ENCODE data around the gene ALX4. TPM values are rescaled to one million over a fixed set of nuclear protein-coding genes. Genes with fewer than 3 reads are reported as not detected.

ALX4 gene
- total and polyA plus RNA-seq, 9 of the 15 experiments (the other 6 are each of a cell fraction or from before 2014, with no cell fraction given) = 0.07 to 1.2 (median 0.33) TPM

DNA sequence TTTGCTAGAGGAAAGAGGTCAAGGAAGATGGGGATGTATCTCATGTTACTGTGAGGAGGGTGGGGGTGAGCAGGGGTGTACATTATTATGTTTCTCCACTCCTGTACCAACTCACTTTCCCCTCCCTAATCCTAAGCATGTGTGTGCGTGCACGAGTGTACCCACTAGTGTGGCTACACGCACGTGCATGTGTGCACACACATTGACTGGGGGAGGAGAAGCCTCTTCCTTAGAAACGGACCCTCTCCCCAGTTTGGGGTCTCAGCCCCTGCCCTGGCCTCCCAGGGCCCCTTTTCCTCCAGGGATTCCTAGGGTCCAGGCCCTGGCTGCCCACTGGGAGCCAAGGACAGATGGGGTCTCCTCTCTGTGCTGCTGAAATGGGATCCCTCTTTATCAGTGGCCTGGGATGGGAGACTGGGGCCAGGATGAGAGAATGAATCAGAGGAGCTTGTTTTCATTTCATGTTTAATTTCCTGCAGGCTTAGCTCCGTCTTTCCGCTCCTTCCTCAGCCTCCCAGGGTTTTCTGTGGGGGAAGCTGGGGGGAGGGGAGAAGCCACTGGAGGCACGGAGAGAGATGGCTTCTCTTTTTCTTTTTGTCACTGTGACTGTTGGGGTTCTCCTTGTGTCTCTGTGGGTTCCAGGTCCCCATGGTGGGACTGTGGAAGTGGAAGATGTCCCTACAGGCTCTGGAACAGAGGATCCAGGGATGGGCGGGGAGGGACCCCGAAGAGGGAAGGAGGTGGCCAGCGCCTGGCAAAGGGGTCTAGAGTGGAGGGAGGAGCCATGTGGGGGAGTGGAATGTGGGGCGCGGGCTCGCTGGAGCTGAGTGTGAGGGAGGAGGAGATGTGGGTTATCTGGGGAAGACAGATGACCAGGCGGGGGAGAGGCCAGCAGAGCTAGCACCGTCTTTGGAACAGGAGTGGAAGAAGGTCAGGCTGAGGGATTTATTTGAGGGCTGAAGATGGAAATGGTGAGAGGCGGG lies 40.3 kb downstream of the ALX4 start (continued):
- no peak for TF ChIP-seq FOXK1 (CRISPR knock-in tag; IDR thresholded peaks at IDR 0.05; ENCODE audit: borderline replicate concordance)
- TF ChIP-seq TEAD2 (tag; IDR thresholded peaks at IDR 0.05) = no peak
- no peak for TF ChIP-seq ELF2 (CRISPR knock-in tag; IDR thresholded peaks at IDR 0.05)
- TF ChIP-seq ZC3H11A (IDR thresholded peaks at IDR 0.05; ENCODE audit: low read depth, low read length) = no peak
- TF ChIP-seq, protein P1, sequence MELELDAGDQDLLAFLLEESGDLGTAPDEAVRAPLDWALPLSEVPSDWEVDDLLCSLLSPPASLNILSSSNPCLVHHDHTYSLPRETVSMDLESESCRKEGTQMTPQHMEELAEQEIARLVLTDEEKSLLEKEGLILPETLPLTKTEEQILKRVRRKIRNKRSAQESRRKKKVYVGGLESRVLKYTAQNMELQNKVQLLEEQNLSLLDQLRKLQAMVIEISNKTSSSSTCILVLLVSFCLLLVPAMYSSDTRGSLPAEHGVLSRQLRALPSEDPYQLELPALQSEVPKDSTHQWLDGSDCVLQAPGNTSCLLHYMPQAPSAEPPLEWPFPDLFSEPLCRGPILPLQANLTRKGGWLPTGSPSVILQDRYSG (tag; conservative IDR thresholded peaks at IDR 0.05; ENCODE audit: low read depth) = no peak
- TF ChIP-seq, protein P2, sequence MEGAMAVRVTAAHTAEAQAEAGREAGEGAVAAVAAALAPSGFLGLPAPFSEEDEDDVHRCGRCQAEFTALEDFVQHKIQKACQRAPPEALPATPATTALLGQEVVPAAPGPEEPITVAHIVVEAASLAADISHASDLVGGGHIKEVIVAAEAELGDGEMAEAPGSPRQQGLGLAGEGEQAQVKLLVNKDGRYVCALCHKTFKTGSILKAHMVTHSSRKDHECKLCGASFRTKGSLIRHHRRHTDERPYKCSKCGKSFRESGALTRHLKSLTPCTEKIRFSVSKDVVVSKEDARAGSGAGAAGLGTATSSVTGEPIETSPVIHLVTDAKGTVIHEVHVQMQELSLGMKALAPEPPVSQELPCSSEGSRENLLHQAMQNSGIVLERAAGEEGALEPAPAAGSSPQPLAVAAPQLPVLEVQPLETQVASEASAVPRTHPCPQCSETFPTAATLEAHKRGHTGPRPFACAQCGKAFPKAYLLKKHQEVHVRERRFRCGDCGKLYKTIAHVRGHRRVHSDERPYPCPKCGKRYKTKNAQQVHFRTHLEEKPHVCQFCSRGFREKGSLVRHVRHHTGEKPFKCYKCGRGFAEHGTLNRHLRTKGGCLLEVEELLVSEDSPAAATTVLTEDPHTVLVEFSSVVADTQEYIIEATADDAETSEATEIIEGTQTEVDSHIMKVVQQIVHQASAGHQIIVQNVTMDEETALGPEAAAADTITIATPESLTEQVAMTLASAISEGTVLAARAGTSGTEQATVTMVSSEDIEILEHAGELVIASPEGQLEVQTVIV (CRISPR knock-in tag; IDR thresholded peaks at IDR 0.05; ENCODE audit: borderline replicate concordance) = no peak
- TF ChIP-seq, protein P3, sequence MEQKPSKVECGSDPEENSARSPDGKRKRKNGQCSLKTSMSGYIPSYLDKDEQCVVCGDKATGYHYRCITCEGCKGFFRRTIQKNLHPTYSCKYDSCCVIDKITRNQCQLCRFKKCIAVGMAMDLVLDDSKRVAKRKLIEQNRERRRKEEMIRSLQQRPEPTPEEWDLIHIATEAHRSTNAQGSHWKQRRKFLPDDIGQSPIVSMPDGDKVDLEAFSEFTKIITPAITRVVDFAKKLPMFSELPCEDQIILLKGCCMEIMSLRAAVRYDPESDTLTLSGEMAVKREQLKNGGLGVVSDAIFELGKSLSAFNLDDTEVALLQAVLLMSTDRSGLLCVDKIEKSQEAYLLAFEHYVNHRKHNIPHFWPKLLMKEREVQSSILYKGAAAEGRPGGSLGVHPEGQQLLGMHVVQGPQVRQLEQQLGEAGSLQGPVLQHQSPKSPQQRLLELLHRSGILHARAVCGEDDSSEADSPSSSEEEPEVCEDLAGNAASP (IDR thresholded peaks at IDR 0.05) = no peak
- peak; percentile 79 to 90 for TF ChIP-seq MAZ (CRISPR knock-in tag; conservative IDR thresholded peaks at IDR 0.05 in 1 of 2, IDR thresholded peaks at IDR 0.05 in 1 of 2)
- no peak for TF ChIP-seq SMAD2 (IDR thresholded peaks at IDR 0.05; ENCODE audit: low read depth, low read length)
- peak; percentile 68 to 97; a peak in 3 of 4 replicates for TF ChIP-seq HDAC1 (IDR thresholded peaks at IDR 0.05)
- TF ChIP-seq BCOR (IDR thresholded peaks at IDR 0.05) = peak; percentile 94
- peak; percentile 97 for TF ChIP-seq MTA2 (IDR thresholded peaks at IDR 0.05; ENCODE audit: low read depth)
- TF ChIP-seq, protein P4, sequence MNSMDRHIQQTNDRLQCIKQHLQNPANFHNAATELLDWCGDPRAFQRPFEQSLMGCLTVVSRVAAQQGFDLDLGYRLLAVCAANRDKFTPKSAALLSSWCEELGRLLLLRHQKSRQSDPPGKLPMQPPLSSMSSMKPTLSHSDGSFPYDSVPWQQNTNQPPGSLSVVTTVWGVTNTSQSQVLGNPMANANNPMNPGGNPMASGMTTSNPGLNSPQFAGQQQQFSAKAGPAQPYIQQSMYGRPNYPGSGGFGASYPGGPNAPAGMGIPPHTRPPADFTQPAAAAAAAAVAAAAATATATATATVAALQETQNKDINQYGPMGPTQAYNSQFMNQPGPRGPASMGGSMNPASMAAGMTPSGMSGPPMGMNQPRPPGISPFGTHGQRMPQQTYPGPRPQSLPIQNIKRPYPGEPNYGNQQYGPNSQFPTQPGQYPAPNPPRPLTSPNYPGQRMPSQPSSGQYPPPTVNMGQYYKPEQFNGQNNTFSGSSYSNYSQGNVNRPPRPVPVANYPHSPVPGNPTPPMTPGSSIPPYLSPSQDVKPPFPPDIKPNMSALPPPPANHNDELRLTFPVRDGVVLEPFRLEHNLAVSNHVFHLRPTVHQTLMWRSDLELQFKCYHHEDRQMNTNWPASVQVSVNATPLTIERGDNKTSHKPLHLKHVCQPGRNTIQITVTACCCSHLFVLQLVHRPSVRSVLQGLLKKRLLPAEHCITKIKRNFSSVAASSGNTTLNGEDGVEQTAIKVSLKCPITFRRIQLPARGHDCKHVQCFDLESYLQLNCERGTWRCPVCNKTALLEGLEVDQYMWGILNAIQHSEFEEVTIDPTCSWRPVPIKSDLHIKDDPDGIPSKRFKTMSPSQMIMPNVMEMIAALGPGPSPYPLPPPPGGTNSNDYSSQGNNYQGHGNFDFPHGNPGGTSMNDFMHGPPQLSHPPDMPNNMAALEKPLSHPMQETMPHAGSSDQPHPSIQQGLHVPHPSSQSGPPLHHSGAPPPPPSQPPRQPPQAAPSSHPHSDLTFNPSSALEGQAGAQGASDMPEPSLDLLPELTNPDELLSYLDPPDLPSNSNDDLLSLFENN (IDR thresholded peaks at IDR 0.05; ENCODE audit: low read depth in 2 of 2, low read length in 2 of 2) = peak in 1 of 2 experiments; percentile 87; a peak in 2 of 4 replicates
- TF ChIP-seq, protein P5, sequence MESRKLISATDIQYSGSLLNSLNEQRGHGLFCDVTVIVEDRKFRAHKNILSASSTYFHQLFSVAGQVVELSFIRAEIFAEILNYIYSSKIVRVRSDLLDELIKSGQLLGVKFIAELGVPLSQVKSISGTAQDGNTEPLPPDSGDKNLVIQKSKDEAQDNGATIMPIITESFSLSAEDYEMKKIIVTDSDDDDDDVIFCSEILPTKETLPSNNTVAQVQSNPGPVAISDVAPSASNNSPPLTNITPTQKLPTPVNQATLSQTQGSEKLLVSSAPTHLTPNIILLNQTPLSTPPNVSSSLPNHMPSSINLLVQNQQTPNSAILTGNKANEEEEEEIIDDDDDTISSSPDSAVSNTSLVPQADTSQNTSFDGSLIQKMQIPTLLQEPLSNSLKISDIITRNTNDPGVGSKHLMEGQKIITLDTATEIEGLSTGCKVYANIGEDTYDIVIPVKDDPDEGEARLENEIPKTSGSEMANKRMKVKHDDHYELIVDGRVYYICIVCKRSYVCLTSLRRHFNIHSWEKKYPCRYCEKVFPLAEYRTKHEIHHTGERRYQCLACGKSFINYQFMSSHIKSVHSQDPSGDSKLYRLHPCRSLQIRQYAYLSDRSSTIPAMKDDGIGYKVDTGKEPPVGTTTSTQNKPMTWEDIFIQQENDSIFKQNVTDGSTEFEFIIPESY (CRISPR knock-in tag; IDR thresholded peaks at IDR 0.05) = no peak
